ENCODE results near the gene TRAPPC2L. TPM values are rescaled to one million over a fixed set of nuclear protein-coding genes. Genes with fewer than 3 reads are reported as not detected.
A peak's percentile ranks its signal among the peaks of the same experiment; 100 is the strongest.

Gene TRAPPC2L
- total RNA-seq (2014; rRNA removed; shearing (Covaris generic)) (27.3 and 27.6 TPM in 2 replicates), total RNA-seq (2022) (34.2 and 44.9 TPM in 2 replicates), Bru-seq, nascent RNA (percentile 52 among the genes with signal in this experiment), BruChase-seq, experiment 1, labeled RNA remaining after a 6-hour chase (percentile 51 among the genes with signal in this experiment), BruChase-seq, experiment 2, labeled RNA remaining after a 2-hour chase (percentile 60 among the genes with signal in this experiment)
- long read RNA-seq, transcript TRAPPC2L-201 (5 exons, 2,215 nt), result major isoform, 9 of 53 reads
- long read RNA-seq, transcript TRAPPC2L-209 (5 exons, 1,084 nt), result minor isoform, 6 of 53 reads
- long read RNA-seq, partial matches to known transcripts, result 2 of 53 reads
- long read RNA-seq, other reads (novel, unspliced or antisense), result 34 of 53 reads

- peak; percentile 99 for DNase-seq (ENCODE audit: low spot score)
- intact Hi-C loops (cut with micrococcal nuclease; ENCODE audit: unreplicated experiment), result loop anchor here (1.0 to 5.0 kb wide), 3 partner anchors 41 to 310 kb away; no protein-coding TSS in a partner anchor
- no peaks in the 10 kb centered on the region; the same call in 1 of the 2 replicates for H3K79me2 ChIP-seq (ENCODE audit: insufficient read depth, low read depth, low read length)
- H3K9me2 ChIP-seq (ENCODE audit: insufficient read depth, low read length), result no peaks in the 10 kb centered on the region
- no TSS peak for BruUV-seq (replicated peaks)
- H4K20me1 ChIP-seq (ENCODE audit: insufficient read depth, low read length), result 0 out of 2 replicates have a peak, but pooled peaks cover 4% of the 10 kb centered on the region
- H2AFZ ChIP-seq (ENCODE audit: low read length), result peak within 1 kb of the TSS; percentile 18; the same call in 1 of the 2 replicates
- ChIA-PET POLR2A (interaction anchor here (0.7 to 1.0 kb wide), 2 partner anchors 8 to 12 kb away, joined by 3 to 4 read pairs; no protein-coding TSS in a partner anchor), CTCF (ENCODE audit: unreplicated experiment) (interaction anchor here (0.5 kb wide), 2 partner anchors 263 to 312 kb away, joined by 3 to 4 read pairs; no protein-coding TSS in a partner anchor)
- no peak for TF ChIP-seq CTCF (conservative IDR thresholded peaks at IDR 0.05; ENCODE audit: low read length)
- TF ChIP-seq EZH2phosphoT487 (IDR thresholded peaks at IDR 0.05; ENCODE audit: borderline replicate concordance, low read depth, low read length), result no peak
- H3K36me3 ChIP-seq (ENCODE audit: insufficient read depth, low read length), result peaks cover 23% of the 10 kb centered on the region
- H3K9me3 ChIP-seq (ENCODE audit: low read length), result no peaks in the 10 kb centered on the region
- peaks cover 25% of the 10 kb centered on the region for H3K4me1 ChIP-seq (ENCODE audit: insufficient read depth, low read length, poor library complexity, severe bottlenecking)
- peak within 1 kb of the TSS; percentile 86 for H3K4me2 ChIP-seq (ENCODE audit: low read length)
- peak within 1 kb of the TSS; percentile 83 for H3K4me3 ChIP-seq (ENCODE audit: low read depth, low read length, poor library complexity, severe bottlenecking)
- H3K27ac ChIP-seq (ENCODE audit: low read depth, low read length, poor library complexity, severe bottlenecking), result peak within 1 kb of the TSS; percentile 6
Measured at GRCh38 chr16:88856828-88857727, at the start of gene TRAPPC2L, which contains the start of gene GALNS. Gene TRAPPC2L (plus strand): TSS chr16:88857127. CDS start chr16:88857151, 24 bp downstream. Gene GALNS (minus strand): TSS chr16:88856947. CDS start chr16:88856877, 70 bp downstream.

GRCh38 chr16:88807142-88807625, 49.7 kb upstream of the TRAPPC2L start:
- H2AFZ ChIP-seq (ENCODE audit: low read length), result no peak overlapping the region
- POLR2A ChIA-PET, result no interaction called here
- peaks cover 37% of the 10 kb centered on the region for H3K79me2 ChIP-seq (ENCODE audit: insufficient read depth, low read depth, low read length)
- H4K20me1 ChIP-seq (ENCODE audit: insufficient read depth, low read length), result no peaks in the 10 kb centered on the region
- H3K4me2 ChIP-seq (ENCODE audit: low read length), result no peak overlapping the region
- peaks cover 67% of the 10 kb centered on the region for H3K36me3 ChIP-seq (ENCODE audit: insufficient read depth, low read length)
- H3K9me2 ChIP-seq (ENCODE audit: insufficient read depth, low read length), result no peaks in the 10 kb centered on the region
- intact Hi-C loops (cut with micrococcal nuclease; ENCODE audit: unreplicated experiment), result no loop called here
- CTCF ChIA-PET (ENCODE audit: unreplicated experiment), result no interaction called here
- DNase-seq (ENCODE audit: low spot score), result no peak
- H3K27ac ChIP-seq (ENCODE audit: low read depth, low read length, poor library complexity, severe bottlenecking), result no peak overlapping the region
- no TSS peak for BruUV-seq (replicated peaks)
- TF ChIP-seq CTCF (conservative IDR thresholded peaks at IDR 0.05; ENCODE audit: low read length) (no peak), EZH2phosphoT487 (IDR thresholded peaks at IDR 0.05; ENCODE audit: borderline replicate concordance, low read depth, low read length) (no peak)
- no peaks in the 10 kb centered on the region for H3K9me3 ChIP-seq (ENCODE audit: low read length)
- H3K4me1 ChIP-seq (ENCODE audit: insufficient read depth, low read length, poor library complexity, severe bottlenecking), result peaks cover 39% of the 10 kb centered on the region
- no peak overlapping the region for H3K4me3 ChIP-seq (ENCODE audit: low read depth, low read length, poor library complexity, severe bottlenecking)
